H1 (cell line): ENCODE measurements around the gene NOC2L. TPM values are rescaled to one million over a fixed set of nuclear protein-coding genes. Genes with fewer than 3 reads are reported as not detected.

Source experiments
- CTCF ChIA-PET: fragments of 300-600 bp; sonication (Branson Sonifier 250); formaldehyde crosslinking; loops from one replicate; lab custom pipeline; 2021; ENCODE audit not compliant: partially characterized antibody; lab: Charles Lee
- POLR2A ChIA-PET: fragments of 300-600 bp; sonication (Branson Sonifier 250); formaldehyde crosslinking; loops from one replicate; lab custom pipeline; 2021; ENCODE audit warnings: inconsistent platforms; ENCODE audit not compliant: partially characterized antibody; lab: Charles Lee
- DNase-seq, 2 experiments: peaks; one replicate each; pipeline versions ENCODE4 v3.0.0 to v3.0.0-alpha.2; 2010 to 2022; ENCODE audit warnings: low spot score in 2 of 2, low read depth in 1 of 2, mixed read lengths in 1 of 2
- FAIRE-seq: peaks from 2 replicates; lab custom pipeline; 2011; peaks lifted over from hg19 to GRCh38; lab: Jason Lieb, UNC
- H2AFZ ChIP-seq: 2 replicates; pipeline ENCODE4 v1.8.1; 2012; ENCODE audit warnings: low read length, inconsistent platforms
- H2AK5ac ChIP-seq: 2 replicates; pipeline ENCODE4 v1.6.1; 2013; ENCODE audit warnings: low read depth, low read length
- H2BK120ac ChIP-seq: replicated peaks from 2 replicates; pipeline ENCODE3; 2013; ENCODE audit warnings: low read depth, low read length, inconsistent platforms
- H2BK12ac ChIP-seq: 2 replicates; pipeline ENCODE4 v1.6.1; 2013; ENCODE audit warnings: low read depth, low read length
- H2BK15ac ChIP-seq: 2 replicates; pipeline ENCODE4 v1.6.1; 2013; ENCODE audit warnings: low read length
- H2BK20ac ChIP-seq: 2 replicates; pipeline ENCODE4 v1.6.1; 2013; ENCODE audit warnings: low read length
- H2BK5ac ChIP-seq: 2 replicates; pipeline ENCODE4 v1.6.1; 2013; ENCODE audit warnings: low read depth, low read length
- H3K14ac ChIP-seq: 2 replicates; pipeline ENCODE4 v1.6.1; 2013; ENCODE audit warnings: inconsistent platforms; ENCODE audit not compliant: insufficient read length
- H3K18ac ChIP-seq: 2 replicates; pipeline ENCODE4 v1.6.1; 2013; ENCODE audit warnings: low read length; ENCODE audit errors: extremely low read depth
- H3K23ac ChIP-seq: 2 replicates; pipeline ENCODE4 v1.6.1; 2013; ENCODE audit warnings: inconsistent platforms; ENCODE audit not compliant: insufficient read length
- H3K23me2 ChIP-seq: 2 replicates; pipeline ENCODE4 v1.6.1; 2013; ENCODE audit warnings: low read depth, low read length
- H3K27ac ChIP-seq: 2 replicates; pipeline ENCODE4 v1.6.1; 2011; ENCODE audit warnings: low read depth, low read length, inconsistent platforms
- H3K27me3 ChIP-seq, 4 experiments: replicated peaks in 1 of 4; 1 replicate in 1 of 4; 2 replicates in 3 of 4; pipeline versions ENCODE4 v1.6.1 to v1.8.1; 2011 to 2013; ENCODE audit warnings: low read length in 3 of 4, mild to moderate bottlenecking in 3 of 4, inconsistent platforms in 2 of 4, mixed read lengths in 2 of 4, moderate library complexity in 1 of 4; ENCODE audit not compliant: control insufficient read depth in 3 of 4, insufficient read depth in 3 of 4; ENCODE audit errors: extremely low read depth in 1 of 4
- H3K36me3 ChIP-seq, 4 experiments: 2 replicates each; pipeline versions ENCODE4 v1.6.1 to v1.8.1; 2011 to 2013; ENCODE audit warnings: mild to moderate bottlenecking in 4 of 4, low read length in 3 of 4, moderate library complexity in 2 of 4, control low read depth in 1 of 4, inconsistent platforms in 1 of 4; ENCODE audit not compliant: insufficient read depth in 4 of 4, control insufficient read depth in 2 of 4
- H3K4ac ChIP-seq: replicated peaks from 2 replicates; pipeline ENCODE3; 2013; ENCODE audit warnings: low read length, low read depth, mixed read lengths, inconsistent platforms; ENCODE audit not compliant: insufficient read length
- H3K4me1 ChIP-seq, 4 experiments: replicated peaks in 1 of 4; 1 replicate in 1 of 4; 2 replicates in 3 of 4; pipeline versions ENCODE4 v1.6.1 to v1.8.1; 2011 to 2013; ENCODE audit warnings: low read length in 3 of 4, inconsistent platforms in 2 of 4, mixed read lengths in 1 of 4; ENCODE audit not compliant: insufficient read depth in 4 of 4, control insufficient read depth in 3 of 4
- H3K4me2 ChIP-seq, 2 experiments: 2 replicates each; pipeline versions ENCODE4 v1.6.1 to v1.8.1; 2011 to 2013; ENCODE audit warnings: low read depth in 2 of 2, low read length in 2 of 2, control low read depth in 1 of 2, inconsistent platforms in 1 of 2, mild to moderate bottlenecking in 1 of 2; ENCODE audit not compliant: insufficient read depth in 1 of 2
- H3K4me3 ChIP-seq, 4 experiments: fragments of 200-600, 300-600 bp in 1 of 4; sonication (generic), shearing (Covaris generic), sonication (Bioruptor Twin) in 1 of 4; 2 replicates each; pipeline versions ENCODE4 v1.5.1 to v1.8.1; 2011 to 2016; ENCODE audit warnings: low read length in 4 of 4, low read depth in 3 of 4, control low read depth in 2 of 4, inconsistent platforms in 2 of 4, mild to moderate bottlenecking in 2 of 4, mixed read lengths in 1 of 4, moderate library complexity in 1 of 4; ENCODE audit not compliant: insufficient read depth in 2 of 4; ENCODE audit errors: extremely low read depth in 1 of 4
- H3K56ac ChIP-seq: replicated peaks from 2 replicates; pipeline ENCODE3; 2013; ENCODE audit warnings: low read depth, mild to moderate bottlenecking, mixed read lengths, low read length, inconsistent platforms; ENCODE audit not compliant: insufficient read length
- H3K79me1 ChIP-seq: 2 replicates; pipeline ENCODE4 v1.6.1; 2013; ENCODE audit warnings: low read depth, low read length, control low read depth
- H3K79me2 ChIP-seq, 2 experiments: 2 replicates each; pipeline versions ENCODE4 v1.6.1 to v1.8.1; 2012 to 2013; ENCODE audit warnings: low read length in 2 of 2, mild to moderate bottlenecking in 2 of 2, inconsistent platforms in 1 of 2; ENCODE audit not compliant: insufficient read depth in 2 of 2, control insufficient read depth in 1 of 2
- H3K9ac ChIP-seq, 4 experiments: replicated peaks in 1 of 4; 1 replicate in 1 of 4; 2 replicates in 3 of 4; pipeline versions ENCODE4 v1.6.1 to v1.8.1; 2011 to 2013; ENCODE audit warnings: low read depth in 3 of 4, low read length in 3 of 4, control low read depth in 2 of 4, mild to moderate bottlenecking in 2 of 4, moderate library complexity in 2 of 4, inconsistent platforms in 1 of 4; ENCODE audit errors: extremely low read depth in 1 of 4
- H3K9me3 ChIP-seq, 2 experiments: 2 replicates each; pipeline versions ENCODE4 v1.6.1 to v1.8.1; 2012 to 2013; ENCODE audit warnings: mild to moderate bottlenecking in 2 of 2, moderate library complexity in 2 of 2, control low read depth in 1 of 2, inconsistent platforms in 1 of 2, low read depth in 1 of 2, low read length in 1 of 2, mixed read lengths in 1 of 2; ENCODE audit not compliant: insufficient read depth in 2 of 2
- H4K20me1 ChIP-seq, 2 experiments: replicated peaks in 1 of 2; 2 replicates each; pipeline versions ENCODE3 to v1.8.1; 2011 to 2013; ENCODE audit warnings: inconsistent platforms in 2 of 2, low read length in 2 of 2, mild to moderate bottlenecking in 1 of 2; ENCODE audit not compliant: insufficient read depth in 2 of 2, control insufficient read depth in 1 of 2
- H4K5ac ChIP-seq: 2 replicates; pipeline ENCODE4 v1.6.1; 2013; ENCODE audit warnings: low read length, low read depth, mixed read lengths, inconsistent platforms; ENCODE audit not compliant: insufficient read length
- H4K8ac ChIP-seq: 2 replicates; pipeline ENCODE4 v1.8.0; 2013; ENCODE audit warnings: mild to moderate bottlenecking, moderate library complexity, low read length, inconsistent platforms; ENCODE audit not compliant: insufficient read depth; ENCODE audit errors: extremely low read depth
- H4K91ac ChIP-seq: replicated peaks from 2 replicates; pipeline ENCODE3; 2013; ENCODE audit warnings: low read length, mixed read lengths, inconsistent platforms; ENCODE audit not compliant: insufficient read length
- CBX8 ChIP-seq: fragments of 300-800, 300-1000 bp; sonication (generic); IDR thresholded peaks from 2 replicates; pipeline ENCODE4 v1.7.1; 2016; ENCODE audit warnings: low read depth, low read length, borderline replicate concordance
- CREB1 ChIP-seq: IDR thresholded peaks from 2 replicates; pipeline ENCODE4 v1.6.1; 2012; ENCODE audit warnings: inconsistent platforms
- GTF2F1 ChIP-seq: IDR thresholded peaks from 2 replicates; pipeline ENCODE4 v1.6.1; 2012; ENCODE audit warnings: low read depth, low read length, improper control_type of control experiment, borderline replicate concordance
- HDAC2 ChIP-seq, 2 experiments: fragments of 300-600 bp in 1 of 2; sonication (generic) in 1 of 2; IDR thresholded peaks; 2 replicates each; pipeline ENCODE4 v1.6.1; 2011 to 2012; ENCODE audit warnings: low read depth in 2 of 2, low read length in 2 of 2, mild to moderate bottlenecking in 2 of 2, moderate library complexity in 2 of 2, borderline replicate concordance in 1 of 2, inconsistent platforms in 1 of 2
- HDAC6 ChIP-seq: IDR thresholded peaks from one replicate; pipeline ENCODE4 v1.7.1; 2012; ENCODE audit warnings: low read depth, mild to moderate bottlenecking, inconsistent platforms, low read length, moderate library complexity
- JUND ChIP-seq: IDR thresholded peaks from 2 replicates; pipeline ENCODE4 v1.6.1; 2011; ENCODE audit warnings: mild to moderate bottlenecking, improper control_type of control experiment, low read length
- NANOG ChIP-seq: IDR thresholded peaks from 2 replicates; pipeline ENCODE4 v1.6.1; 2011; ENCODE audit warnings: low read length, low read depth, mild to moderate bottlenecking, inconsistent platforms; ENCODE audit not compliant: insufficient read depth, poor library complexity, severe bottlenecking
- NRF1 ChIP-seq: IDR thresholded peaks from 2 replicates; pipeline ENCODE4 v1.6.1; 2011; ENCODE audit warnings: mild to moderate bottlenecking, low read depth, low read length, improper control_type of control experiment
- PHF8 ChIP-seq: fragments of 200-600 bp; sonication (generic); conservative IDR thresholded peaks from 2 replicates; pipeline ENCODE4 v1.7.1; 2012; ENCODE audit warnings: low read depth, mild to moderate bottlenecking, inconsistent platforms, low read length, moderate library complexity
- TAF1 ChIP-seq: IDR thresholded peaks from 2 replicates; pipeline ENCODE4 v1.6.1; 2011; ENCODE audit warnings: mild to moderate bottlenecking, low read depth, low read length
- USF2 ChIP-seq: IDR thresholded peaks from 2 replicates; pipeline ENCODE4 v1.6.1; 2011; ENCODE audit warnings: low read length, improper control_type of control experiment
- WGBS, 2 experiments: shearing (Covaris generic) in 1 of 2; methylation state at CpG; one replicate each; pipeline versions ENCODE4 v1.1.6 to v1.1.7; 2013 to 2015; ENCODE audit warnings: low lambda C conversion rate in 2 of 2, mixed read lengths in 2 of 2, inconsistent platforms in 1 of 2, low coverage in 1 of 2, missing lambda C conversion rate in 1 of 2; ENCODE audit not compliant: insufficient replicate concordance in 2 of 2, insufficient coverage in 1 of 2, insufficient read length in 1 of 2; ENCODE audit errors: extremely low coverage in 1 of 2, missing lambda C conversion rate in 1 of 2; 5-methylcytosine and 5-hydroxymethylcytosine counted together
- polyA plus RNA-seq, 7 experiments: library from polyadenylated mRNA; depleted of rRNA in 3 of 7; stranded (reverse) in 5 of 7; unstranded in 2 of 7; fragments of >200 nt in 5 of 7; fragments of 200-250 nt in 2 of 7; gene quantifications; 1 replicate in 5 of 7; 2 replicates in 1 of 7; 4 replicates in 1 of 7; pipeline versions ENCODE4 v1.2.1 to v1.2.3, GENCODE V29; 2011 to 2013; ENCODE audit warnings: missing spikeins in 2 of 7, mixed read lengths in 2 of 7
- total RNA-seq: library from RNA; stranded (reverse); fragmentation: NEBNext Ultra II Directional; extraction: Animal tissue kit (Norgen Biotek cat#: 25700); gene quantifications from 2 replicates; pipeline ENCODE4 v1.2.1, GENCODE V29; 2021

The NOC2L gene
- total and polyA plus RNA-seq, 2 of the 8 experiments (the other 6 are each of a cell fraction or from before 2014, with no cell fraction given) = 74.7 to 130 TPM

DNA sequence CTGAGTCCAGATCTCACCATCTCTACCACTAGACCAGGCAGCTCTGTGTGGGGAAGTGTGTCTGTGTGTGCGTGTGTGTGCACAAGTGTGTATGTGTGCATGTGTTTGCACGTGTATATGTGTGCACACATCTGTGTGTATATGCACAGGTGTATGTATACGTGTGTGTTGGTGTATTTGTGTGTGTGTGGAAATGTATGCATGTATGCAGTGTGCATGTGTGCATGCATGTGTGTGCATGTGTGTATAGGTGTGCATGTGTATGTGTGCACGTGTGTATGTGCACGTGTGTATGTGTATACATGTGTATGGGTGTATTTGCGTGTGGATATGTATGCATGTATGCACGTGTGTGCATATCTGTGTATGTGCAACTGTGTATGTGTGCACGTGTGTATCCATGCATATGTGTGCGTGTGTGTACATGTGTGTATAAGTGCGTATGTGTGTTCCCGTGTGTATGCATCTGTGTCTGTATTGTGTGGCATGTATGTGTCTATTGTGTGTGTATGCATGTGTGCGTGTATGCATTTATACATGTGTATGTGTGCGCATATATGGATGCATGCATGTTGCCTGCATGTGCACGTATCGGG lies 10.3 kb upstream of the NOC2L start:
- Histone ChIP-seq H2BK120ac (no peak overlapping the region), H2BK20ac (no peak overlapping the region), H2AK5ac (0 out of 2 replicates have a peak overlapping the region, but pooled peaks have one; percentile 2), H3K4me1 (peaks cover 0 to 13% (median 6%) of the 10 kb centered on the region in 4 experiments; a peak in 5 of 7 replicates), H3K27ac (no peak overlapping the region), H4K8ac (no peak overlapping the region), H4K20me1 (peaks cover 0 to 26% of the 10 kb centered on the region in 2 experiments), H3K14ac (no peak overlapping the region), H2AFZ (no peak overlapping the region), H3K27me3 (peaks cover 11 to 69% (median 54%) of the 10 kb centered on the region in 4 experiments), H3K9me3 (no peaks in the 10 kb centered on the region), H3K4me3 (no peak overlapping the region), H2BK12ac (peak overlapping the region; percentile 22; the same call in 1 of the 2 replicates), H3K23ac (no peak overlapping the region), H3K36me3 (peaks cover 0 to 4% (median 1%) of the 10 kb centered on the region in 4 experiments; a peak in 3 of 8 replicates), H3K9ac (no peak overlapping the region), H3K23me2 (peaks cover 10% of the 10 kb centered on the region; the same call in 1 of the 2 replicates), H3K18ac (no peak overlapping the region), H3K56ac (no peak overlapping the region), H3K79me1 (no peaks in the 10 kb centered on the region; the same call in 1 of the 2 replicates), H2BK5ac (no peak overlapping the region), H4K91ac (no peak overlapping the region), H4K5ac (no peak overlapping the region), H3K4ac (no peak overlapping the region), H3K4me2 (no peak overlapping the region; a peak in 1 of 4 replicates), H3K79me2 (peaks cover 0 to 3% of the 10 kb centered on the region in 2 experiments; a peak in 1 of 4 replicates), H2BK15ac (no peak overlapping the region)
- 80% methylated on average over 15 of the region's 15 CpGs; no CpG with 5 or more reads in 1 of the 2 experiments for WGBS, 2 experiments
- no peak for FAIRE-seq
- CTCF ChIA-PET = interaction anchor here (1.3 to 7.0 kb wide), 3 partner anchors 14 to 65 kb away, joined by 4 to 53 read pairs (median 5); partner anchors contain the start of gene PERM1
- POLR2A ChIA-PET = no interaction called here
- DNase-seq = no peak
- TF ChIP-seq NANOG (no peak), CBX8 (no peak), USF2 (no peak), TAF1 (no peak), PHF8 (no peak), JUND (no peak), HDAC2 (IDR thresholded peaks at IDR 0.05; ENCODE audit: borderline replicate concordance in 1 of 2, low read depth in 2 of 2, low read length in 2 of 2) (no peak), CREB1 (no peak), HDAC6 (no peak), GTF2F1 (no peak), NRF1 (no peak)
